Fibroblast of lung (primary cell): ENCODE data around the gene SCAPER. TPM values are rescaled to one million over a fixed set of nuclear protein-coding genes. Genes with fewer than 3 reads are reported as not detected.

ENCODE experiments used
- DNase-seq, 2 donors: peaks; one replicate each; pipeline versions ENCODE4 v3.0.0 to v3.0.0-alpha.2; 2010; ENCODE audit warnings: low read depth in 2 of 2
- H2AFZ ChIP-seq: 2 replicates; pipeline ENCODE4 v1.5.1; 2012; ENCODE audit warnings: low read length, control low read depth, inconsistent platforms
- H3K27ac ChIP-seq: 2 replicates; pipeline ENCODE4 v1.5.1; 2011; ENCODE audit warnings: low read length, control low read depth; ENCODE audit not compliant: insufficient read depth
- H3K27me3 ChIP-seq: 2 replicates; pipeline ENCODE4 v1.5.1; 2011; ENCODE audit warnings: mild to moderate bottlenecking, low read length; ENCODE audit not compliant: control insufficient read depth, insufficient read depth
- H3K36me3 ChIP-seq: 2 replicates; pipeline ENCODE4 v1.5.1; 2011; ENCODE audit warnings: low read length; ENCODE audit not compliant: control insufficient read depth, insufficient read depth
- H3K4me1 ChIP-seq: 2 replicates; pipeline ENCODE4 v1.5.1; 2011; ENCODE audit warnings: low read length; ENCODE audit not compliant: control insufficient read depth, insufficient read depth; ENCODE audit errors: extremely low read depth
- H3K4me2 ChIP-seq: 2 replicates; pipeline ENCODE4 v1.5.1; 2011; ENCODE audit warnings: low read length, control low read depth; ENCODE audit not compliant: insufficient read depth; ENCODE audit errors: extremely low read depth
- H3K4me3 ChIP-seq, 4 experiments: fragments of 200-600 bp in 1 of 4; sonication (generic) in 1 of 4; replicated peaks in 1 of 4; 2 replicates each; pipeline ENCODE4 v1.5.1; 2011 to 2016; ENCODE audit warnings: low read length in 4 of 4, low read depth in 3 of 4, mild to moderate bottlenecking in 3 of 4, control low read depth in 2 of 4, inconsistent platforms in 1 of 4, mixed read lengths in 1 of 4; ENCODE audit not compliant: insufficient read depth in 1 of 4; ENCODE audit errors: control extremely low read depth in 1 of 4
- H3K79me2 ChIP-seq: 2 replicates; pipeline ENCODE4 v1.5.1; 2012; ENCODE audit warnings: mild to moderate bottlenecking, low read length, inconsistent platforms; ENCODE audit not compliant: control insufficient read depth, insufficient read depth
- H3K9ac ChIP-seq: 2 replicates; pipeline ENCODE4 v1.5.1; 2011; ENCODE audit warnings: mild to moderate bottlenecking, low read length, control low read depth; ENCODE audit not compliant: insufficient read depth
- H3K9me3 ChIP-seq: 2 replicates; pipeline ENCODE4 v1.5.1; 2012; ENCODE audit warnings: low read depth, low read length; ENCODE audit not compliant: control insufficient read depth, insufficient read depth
- H4K20me1 ChIP-seq: 2 replicates; pipeline ENCODE4 v1.5.1; 2011; ENCODE audit warnings: low read length; ENCODE audit not compliant: control insufficient read depth, insufficient read depth; ENCODE audit errors: extremely low read depth
- CTCF ChIP-seq, 2 donors: IDR thresholded peaks in 1 of 2; conservative IDR thresholded peaks in 1 of 2; 1 replicate in 1 of 2; 2 replicates in 1 of 2; pipeline ENCODE4 v1.5.1; 2011 to 2012; ENCODE audit warnings: low read length in 2 of 2, control low read depth in 1 of 2, inconsistent platforms in 1 of 2, low read depth in 1 of 2, mild to moderate bottlenecking in 1 of 2
- EZH2 ChIP-seq: IDR thresholded peaks from 2 replicates; pipeline ENCODE4 v1.5.1; 2012; ENCODE audit warnings: low read length, control low read depth, mild to moderate bottlenecking; ENCODE audit errors: missing control alignments
- polyA plus RNA-seq, 2 donors: library from polyadenylated mRNA; depleted of rRNA in 1 of 2; stranded (reverse) in 1 of 2; unstranded in 1 of 2; fragments of >200 nt; gene quantifications; 2 replicates each; pipeline ENCODE4 v1.2.1, GENCODE V29; 2011 to 2012; ENCODE audit warnings: missing spikeins in 1 of 2
- total RNA-seq: library from RNA; depleted of rRNA; stranded (reverse); fragments of >200 nt; gene quantifications from 2 replicates; pipeline ENCODE4 v1.2.1, GENCODE V29; 2014

SCAPER gene
- total and polyA plus RNA-seq, 2 donors (not counting 1 experiment from before 2014, with no cell fraction given), result 2.3 to 9.1 TPM

GRCh38 chr15:76636059-76636458 lies 269.1 kb downstream of the SCAPER start:
- Histone ChIP-seq H3K27me3 (no peaks in the 10 kb centered on the region), H3K4me2 (no peak overlapping the region), H3K9ac (no peak overlapping the region), H4K20me1 (no peaks in the 10 kb centered on the region), H3K36me3 (no peaks in the 10 kb centered on the region), H3K4me1 (no peaks in the 10 kb centered on the region), H3K9me3 (no peaks in the 10 kb centered on the region), H3K4me3 (no peak overlapping the region), H2AFZ (no peak overlapping the region), H3K27ac (no peak overlapping the region), H3K79me2 (no peaks in the 10 kb centered on the region)
- TF ChIP-seq EZH2, result no peak
- no peak for TF ChIP-seq CTCF (conservative IDR thresholded peaks at IDR 0.05 in 1 of 2, IDR thresholded peaks at IDR 0.05 in 1 of 2; ENCODE audit: low read depth in 1 of 2, low read length in 2 of 2)
- no peak for DNase-seq

GRCh38 chr15:76626611-76627010 lies 278.5 kb downstream of the SCAPER start:
- no peak overlapping the region for H3K4me2 ChIP-seq
- H3K4me1 ChIP-seq, result no peaks in the 10 kb centered on the region
- TF ChIP-seq CTCF (conservative IDR thresholded peaks at IDR 0.05 in 1 of 2, IDR thresholded peaks at IDR 0.05 in 1 of 2; ENCODE audit: low read depth in 1 of 2, low read length in 2 of 2) (no peak), EZH2 (no peak)
- H4K20me1 ChIP-seq, result no peaks in the 10 kb centered on the region
- no peaks in the 10 kb centered on the region for H3K79me2 ChIP-seq
- H3K27ac ChIP-seq, result no peak overlapping the region
- no peak for DNase-seq
- no peaks in the 10 kb centered on the region for H3K27me3 ChIP-seq
- no peak overlapping the region for H2AFZ ChIP-seq
- no peaks in the 10 kb centered on the region for H3K36me3 ChIP-seq
- no peak overlapping the region for H3K9ac ChIP-seq
- H3K4me3 ChIP-seq, result no peak overlapping the region
- no peaks in the 10 kb centered on the region for H3K9me3 ChIP-seq

GRCh38 chr15:76625267-76625666 lies 279.9 kb downstream of the SCAPER start:
- no peak for DNase-seq
- H3K4me3 ChIP-seq, result no peak overlapping the region
- H3K4me2 ChIP-seq, result no peak overlapping the region
- H3K9ac ChIP-seq, result no peak overlapping the region
- no peaks in the 10 kb centered on the region for H3K27me3 ChIP-seq
- no peaks in the 10 kb centered on the region for H3K36me3 ChIP-seq
- no peaks in the 10 kb centered on the region for H3K4me1 ChIP-seq
- no peaks in the 10 kb centered on the region for H3K9me3 ChIP-seq
- no peak overlapping the region for H2AFZ ChIP-seq
- TF ChIP-seq CTCF (conservative IDR thresholded peaks at IDR 0.05 in 1 of 2, IDR thresholded peaks at IDR 0.05 in 1 of 2; ENCODE audit: low read depth in 1 of 2, low read length in 2 of 2) (no peak), EZH2 (no peak)
- no peaks in the 10 kb centered on the region for H3K79me2 ChIP-seq
- H4K20me1 ChIP-seq, result no peaks in the 10 kb centered on the region
- no peak overlapping the region for H3K27ac ChIP-seq
